HEK293 (cell line): Measurements from ENCODE around the gene MESP2.

Source experiments
- ZNF132 ChIP-seq: fragments of 450-650 bp; formaldehyde crosslinking; IDR thresholded peaks from 2 replicates; pipeline ENCODE4 v1.5.1; 2017; ENCODE audit warnings: missing biosample characterization, missing genetic modification characterization, borderline replicate concordance
- ZNF174 ChIP-seq: fragments of 450-650 bp; formaldehyde crosslinking; IDR thresholded peaks from 2 replicates; pipeline ENCODE4 v1.5.0; 2017; ENCODE audit warnings: missing biosample characterization, mild to moderate bottlenecking, missing genetic modification characterization
- ZNF274 ChIP-seq, 2 experiments: fragments of 200-500 bp in 1 of 2; fragments of 450-650 bp in 1 of 2; sonication (Bioruptor generic) in 1 of 2; formaldehyde crosslinking in 1 of 2; IDR thresholded peaks; 2 replicates each; pipeline versions ENCODE4 v1.5.1 to v1.6.1; 2014 to 2016; ENCODE audit warnings: borderline replicate concordance in 1 of 2, inconsistent platforms in 1 of 2, low read length in 1 of 2, missing biosample characterization in 1 of 2, missing genetic modification characterization in 1 of 2
- ZNF785 ChIP-seq: fragments of 450-650 bp; formaldehyde crosslinking; IDR thresholded peaks from 2 replicates; pipeline ENCODE4 v1.5.1; 2016; ENCODE audit warnings: missing biosample characterization, missing genetic modification characterization
- ZNF791 ChIP-seq: fragments of 450-650 bp; formaldehyde crosslinking; IDR thresholded peaks from 2 replicates; pipeline ENCODE4 v1.5.1; 2016; ENCODE audit warnings: missing biosample characterization, missing genetic modification characterization
- TF ChIP-seq, protein P1 (sequence below): fragments of 450-650 bp; formaldehyde crosslinking; IDR thresholded peaks from 2 replicates; pipeline ENCODE4 v1.5.1; 2016; ENCODE audit warnings: missing biosample characterization, missing genetic modification characterization

DNA sequence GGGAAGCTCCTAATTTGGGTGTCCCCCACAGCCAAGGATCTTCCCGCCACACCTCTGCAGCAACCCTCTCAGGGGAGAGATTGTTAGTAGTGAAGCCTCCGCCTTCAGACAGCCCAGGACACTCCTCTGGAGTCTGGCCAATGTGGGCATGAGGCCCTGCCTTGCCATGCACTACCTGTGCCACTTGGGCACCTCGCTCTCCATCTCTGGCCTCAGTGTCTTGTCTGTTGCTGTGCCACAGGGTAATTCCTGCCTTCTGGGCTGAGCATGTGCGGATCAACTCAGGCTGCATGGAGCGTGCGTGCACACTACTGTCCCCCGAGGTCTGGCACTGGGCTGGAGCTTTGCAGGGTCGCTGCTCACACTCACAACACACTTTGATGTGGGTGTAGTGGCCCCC is 17.2 kb upstream of the MESP2 start:
- TF ChIP-seq, protein P1, sequence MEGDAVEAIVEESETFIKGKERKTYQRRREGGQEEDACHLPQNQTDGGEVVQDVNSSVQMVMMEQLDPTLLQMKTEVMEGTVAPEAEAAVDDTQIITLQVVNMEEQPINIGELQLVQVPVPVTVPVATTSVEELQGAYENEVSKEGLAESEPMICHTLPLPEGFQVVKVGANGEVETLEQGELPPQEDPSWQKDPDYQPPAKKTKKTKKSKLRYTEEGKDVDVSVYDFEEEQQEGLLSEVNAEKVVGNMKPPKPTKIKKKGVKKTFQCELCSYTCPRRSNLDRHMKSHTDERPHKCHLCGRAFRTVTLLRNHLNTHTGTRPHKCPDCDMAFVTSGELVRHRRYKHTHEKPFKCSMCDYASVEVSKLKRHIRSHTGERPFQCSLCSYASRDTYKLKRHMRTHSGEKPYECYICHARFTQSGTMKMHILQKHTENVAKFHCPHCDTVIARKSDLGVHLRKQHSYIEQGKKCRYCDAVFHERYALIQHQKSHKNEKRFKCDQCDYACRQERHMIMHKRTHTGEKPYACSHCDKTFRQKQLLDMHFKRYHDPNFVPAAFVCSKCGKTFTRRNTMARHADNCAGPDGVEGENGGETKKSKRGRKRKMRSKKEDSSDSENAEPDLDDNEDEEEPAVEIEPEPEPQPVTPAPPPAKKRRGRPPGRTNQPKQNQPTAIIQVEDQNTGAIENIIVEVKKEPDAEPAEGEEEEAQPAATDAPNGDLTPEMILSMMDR (tag by site-specific recombination), result no peak
- TF ChIP-seq ZNF785 (tag by site-specific recombination) (no peak), ZNF174 (tag by site-specific recombination) (no peak), ZNF791 (no peak), ZNF274 (IDR thresholded peaks at IDR 0.05; ENCODE audit: low read length) (no peak), ZNF274 (tag by site-specific recombination; IDR thresholded peaks at IDR 0.05; ENCODE audit: borderline replicate concordance) (no peak), ZNF132 (tag by site-specific recombination) (no peak)
